Activated CD8-positive, alpha-beta T cell treated with anti-CD3 and anti-CD28 coated beads, Interleukin-2, amount 10 ng/mL, durations not matched to agents 7 days and 5 days (primary cell): ENCODE data around the gene CAMK4. TPM values are rescaled to one million over a fixed set of nuclear protein-coding genes. Genes with fewer than 3 reads are reported as not detected.

ENCODE experiments used
- ATAC-seq: fragments of 150-1000 bp; cut with Tn5 transposase; one replicate; pipeline ENCODE4 v1.10.0; 2021; ENCODE audit warnings: moderate library complexity
- CTCF ChIA-PET: fragments of 350-600 bp; sonication (Branson Sonifier 250); formaldehyde crosslinking; loops from one replicate; lab custom pipeline; 2021; ENCODE audit warnings: antibody characterized with exemption; lab: Charles Lee
- POLR2A ChIA-PET: fragments of 350-600 bp; sonication (Branson Sonifier 250); formaldehyde crosslinking; loops from one replicate; lab custom pipeline; 2021; ENCODE audit warnings: antibody characterized with exemption; lab: Charles Lee
- DNase-seq: peaks from one replicate; pipeline ENCODE4 v3.0.0-alpha.2; 2020
- H3K27ac Mint-ChIP-seq: one replicate; pipeline ENCODE4 v1.8.0; 2021; ENCODE audit warnings: mild to moderate bottlenecking, mixed read lengths
- H3K27me3 Mint-ChIP-seq: one replicate; pipeline ENCODE4 v1.8.0; 2021; ENCODE audit warnings: low read depth, mixed read lengths
- H3K36me3 Mint-ChIP-seq: one replicate; pipeline ENCODE4 v1.8.0; 2021; ENCODE audit warnings: low read depth, mixed read lengths
- H3K4me1 Mint-ChIP-seq: one replicate; pipeline ENCODE4 v1.8.0; 2021; ENCODE audit warnings: low read depth, mixed read lengths
- H3K4me3 Mint-ChIP-seq: one replicate; pipeline ENCODE4 v1.8.0; 2021; ENCODE audit warnings: mild to moderate bottlenecking, mixed read lengths
- H3K9me3 Mint-ChIP-seq: one replicate; pipeline ENCODE4 v1.8.0; 2022; ENCODE audit warnings: mixed read lengths; ENCODE audit not compliant: insufficient read depth
- total RNA-seq, 2 experiments: library from RNA; stranded (reverse); gene quantifications; one replicate each; pipeline ENCODE4 v1.2.3, GENCODE V29; 2021

The CAMK4 gene
- total RNA-seq, 2 experiments from 2014 or later, result 82.7 to 84.9 TPM

DNA sequence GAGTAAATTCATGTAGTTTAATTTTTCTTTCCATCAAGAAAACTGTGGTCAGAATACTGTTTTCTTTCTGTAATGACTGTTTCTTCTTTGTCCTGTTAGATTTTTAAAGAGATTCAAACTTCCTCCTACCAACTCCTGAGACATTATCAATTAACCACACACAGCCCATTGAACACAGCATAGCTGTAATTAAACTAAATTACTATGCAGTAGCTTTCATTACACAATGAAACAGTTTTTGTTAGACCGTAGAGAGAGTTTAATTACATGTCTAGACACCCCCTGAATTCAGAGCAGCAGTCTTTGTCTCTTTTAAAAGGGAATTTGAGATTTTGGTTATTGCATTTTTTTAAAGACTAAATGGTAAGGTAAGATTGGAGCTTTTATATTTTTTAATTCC is 210.6 kb downstream of the CAMK4 start:
- POLR2A ChIA-PET, result interaction anchor here (1.1 kb wide), 1 partner anchor 10 kb away, joined by 4 read pairs; no protein-coding TSS in a partner anchor
- CTCF ChIA-PET, result no interaction called here
- Mint-ChIP-seq H3K27me3 (no peaks in the 10 kb centered on the region), H3K36me3 (peaks cover 19% of the 10 kb centered on the region), H3K4me3 (no peak overlapping the region), H3K9me3 (no peaks in the 10 kb centered on the region), H3K27ac (no peak overlapping the region), H3K4me1 (peaks cover 18% of the 10 kb centered on the region)
- DNase-seq (no peak), ATAC-seq (no peak)

DNA sequence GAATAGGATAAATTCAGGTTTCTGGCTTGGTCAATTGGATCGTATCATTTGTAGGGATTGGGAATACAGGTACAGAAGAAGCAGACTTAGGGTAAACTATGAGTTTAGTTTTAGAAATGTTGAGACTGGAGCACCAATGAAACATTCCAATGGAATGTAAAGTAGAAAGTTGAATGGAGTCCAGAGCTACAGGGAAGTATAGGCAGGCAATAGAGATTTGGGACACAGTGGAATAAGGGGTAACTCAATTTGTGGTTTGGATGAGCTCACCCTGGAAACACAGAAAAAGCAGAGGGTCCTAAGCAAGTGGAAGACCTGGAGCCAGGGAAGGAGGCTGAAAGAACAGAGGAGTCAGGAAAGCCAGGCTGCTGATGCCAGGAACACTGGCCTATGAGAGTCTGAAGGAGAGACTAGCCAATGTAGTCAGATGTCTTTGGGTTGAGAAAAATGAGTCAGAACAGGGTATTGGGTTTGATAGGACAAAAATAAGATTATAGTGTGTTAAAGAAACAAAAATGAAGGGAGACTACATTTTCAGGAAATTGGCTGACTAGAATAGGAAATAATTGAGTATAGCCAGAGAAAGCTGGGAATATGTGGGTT is 215.4 kb downstream of the CAMK4 start:
- H3K36me3 Mint-ChIP-seq, result peaks cover 21% of the 10 kb centered on the region
- no peaks in the 10 kb centered on the region for H3K4me1 Mint-ChIP-seq
- H3K4me3 Mint-ChIP-seq, result no peak overlapping the region
- CTCF ChIA-PET, result interaction anchor here (0.5 to 0.6 kb wide), 2 partner anchors 26 to 1316 kb away, joined by 3 to 4 read pairs; no protein-coding TSS in a partner anchor
- POLR2A ChIA-PET, result no interaction called here
- DNase-seq, result no peak
- H3K9me3 Mint-ChIP-seq, result no peaks in the 10 kb centered on the region
- H3K27me3 Mint-ChIP-seq, result no peaks in the 10 kb centered on the region
- no peak for ATAC-seq
- H3K27ac Mint-ChIP-seq, result no peak overlapping the region

DNA sequence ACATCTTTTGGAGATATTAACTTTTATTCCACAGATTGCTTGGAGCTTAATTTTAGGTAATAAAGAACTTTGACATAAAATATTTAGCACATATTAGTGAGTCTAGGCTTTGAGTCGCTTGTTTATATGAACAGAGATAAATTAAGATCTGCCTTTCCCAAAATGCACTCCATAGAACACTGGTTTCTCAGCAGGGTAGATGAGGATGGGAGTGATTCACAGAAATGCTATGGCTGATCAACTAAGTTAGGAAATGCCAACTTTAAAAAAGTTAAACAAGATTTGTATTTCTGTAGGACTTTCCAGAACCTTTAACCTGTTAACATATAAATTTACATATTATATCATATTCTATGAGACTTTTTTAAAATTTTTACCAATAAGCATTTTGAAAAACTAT is 222.9 kb downstream of the CAMK4 start:
- no peak overlapping the region for H3K4me3 Mint-ChIP-seq
- peaks cover 43% of the 10 kb centered on the region for H3K36me3 Mint-ChIP-seq
- H3K4me1 Mint-ChIP-seq, result peaks cover 3% of the 10 kb centered on the region
- no peak overlapping the region for H3K27ac Mint-ChIP-seq
- POLR2A ChIA-PET, result no interaction called here
- H3K9me3 Mint-ChIP-seq, result no peaks in the 10 kb centered on the region
- H3K27me3 Mint-ChIP-seq, result no peaks in the 10 kb centered on the region
- CTCF ChIA-PET, result no interaction called here
- ATAC-seq, result no peak
- no peak for DNase-seq

- no peak overlapping the region for H3K4me3 Mint-ChIP-seq
- H3K9me3 Mint-ChIP-seq, result no peaks in the 10 kb centered on the region
- H3K36me3 Mint-ChIP-seq, result peaks cover 44% of the 10 kb centered on the region
- peaks cover 3% of the 10 kb centered on the region for H3K4me1 Mint-ChIP-seq
- ChIA-PET CTCF (no interaction called here), POLR2A (no interaction called here)
- no peak for DNase-seq
- no peak overlapping the region for H3K27ac Mint-ChIP-seq
- no peak for ATAC-seq
- H3K27me3 Mint-ChIP-seq, result no peaks in the 10 kb centered on the region
Observed at GRCh38 chr5:111447822-111448221, 223.6 kb downstream of the CAMK4 start.

GRCh38 chr5:111453295-111453694 is 229.1 kb downstream of the CAMK4 start:
- ATAC-seq, result no peak
- Mint-ChIP-seq H3K27ac (no peak overlapping the region), H3K4me3 (no peak overlapping the region), H3K27me3 (no peaks in the 10 kb centered on the region), H3K9me3 (peaks cover 3% of the 10 kb centered on the region), H3K4me1 (no peaks in the 10 kb centered on the region), H3K36me3 (peaks cover 40% of the 10 kb centered on the region)
- ChIA-PET POLR2A (no interaction called here), CTCF (no interaction called here)
- DNase-seq, result no peak

DNA sequence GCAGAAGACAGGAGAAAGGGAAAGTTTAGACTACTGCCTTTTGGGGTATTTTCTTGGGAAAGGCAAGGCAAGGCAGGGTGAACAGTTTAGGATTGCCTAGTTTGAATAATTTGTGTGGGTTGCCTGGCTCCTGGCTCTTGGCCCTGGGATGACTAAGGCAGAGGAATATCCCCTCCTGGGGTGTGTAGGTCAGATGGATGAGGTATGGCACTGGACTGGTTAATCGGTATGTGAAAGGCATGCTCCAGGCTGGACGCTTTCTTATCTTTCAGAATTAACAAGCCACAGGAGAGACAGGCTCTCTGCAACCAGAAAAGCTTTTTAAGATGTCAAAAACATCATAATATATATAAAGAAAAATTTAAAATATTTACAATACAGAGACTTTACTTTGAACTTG is 229.6 kb downstream of the CAMK4 start:
- Mint-ChIP-seq H3K4me3 (no peak overlapping the region), H3K36me3 (peaks cover 40% of the 10 kb centered on the region), H3K4me1 (no peaks in the 10 kb centered on the region), H3K27ac (no peak overlapping the region), H3K9me3 (peaks cover 3% of the 10 kb centered on the region), H3K27me3 (no peaks in the 10 kb centered on the region)
- ChIA-PET CTCF (no interaction called here), POLR2A (no interaction called here)
- ATAC-seq (no peak), DNase-seq (no peak)

DNA sequence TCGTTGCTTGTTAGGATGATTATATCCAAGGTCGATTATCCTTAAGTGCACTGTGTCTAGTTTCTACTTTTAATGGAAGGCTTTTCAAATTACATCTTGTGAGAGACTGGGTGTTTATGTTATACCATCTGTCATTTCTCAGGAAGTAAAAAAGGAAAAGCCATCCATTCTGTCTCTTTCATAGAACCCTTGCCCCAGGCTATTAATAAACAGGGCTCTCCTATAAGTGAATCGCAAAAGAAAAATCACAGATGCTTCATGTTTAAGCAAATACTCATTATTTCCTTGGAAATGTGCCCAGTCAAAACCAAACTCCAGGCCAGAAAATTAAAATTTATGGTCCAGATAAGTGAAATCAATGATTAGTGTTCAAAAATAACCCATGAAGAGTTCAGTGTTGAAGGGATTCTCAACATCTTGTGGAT is 230.0 kb downstream of the CAMK4 start:
- H3K36me3 Mint-ChIP-seq, result peaks cover 42% of the 10 kb centered on the region
- CTCF ChIA-PET, result no interaction called here
- no peaks in the 10 kb centered on the region for H3K4me1 Mint-ChIP-seq
- no peak overlapping the region for H3K4me3 Mint-ChIP-seq
- POLR2A ChIA-PET, result no interaction called here
- DNase-seq, result no peak
- no peaks in the 10 kb centered on the region for H3K27me3 Mint-ChIP-seq
- H3K27ac Mint-ChIP-seq, result no peak overlapping the region
- ATAC-seq, result no peak
- H3K9me3 Mint-ChIP-seq, result peaks cover 3% of the 10 kb centered on the region

DNA sequence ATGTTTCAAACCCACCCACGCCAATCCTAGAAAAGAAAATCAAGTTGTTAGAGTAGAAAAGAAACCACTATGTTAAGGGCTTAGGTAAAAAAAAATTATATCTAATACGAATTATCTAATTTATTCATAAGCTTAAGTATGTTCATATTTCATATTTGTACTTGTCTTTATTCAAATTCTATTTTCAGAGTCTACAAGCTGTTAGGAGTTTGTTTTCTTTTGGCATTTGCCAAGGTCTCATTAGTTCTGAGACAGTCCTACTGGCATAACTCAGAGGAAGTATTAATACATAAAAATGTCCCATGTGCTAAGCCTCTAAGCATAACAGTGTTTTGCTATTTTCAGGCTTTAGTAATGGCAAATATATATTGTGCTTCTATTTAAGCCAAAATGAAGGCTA is 230.6 kb downstream of the CAMK4 start:
- CTCF ChIA-PET, result no interaction called here
- POLR2A ChIA-PET, result no interaction called here
- Mint-ChIP-seq H3K27ac (no peak overlapping the region), H3K4me1 (no peaks in the 10 kb centered on the region), H3K9me3 (peaks cover 3% of the 10 kb centered on the region), H3K4me3 (no peak overlapping the region), H3K36me3 (peaks cover 40% of the 10 kb centered on the region), H3K27me3 (no peaks in the 10 kb centered on the region)
- no peak for DNase-seq
- ATAC-seq, result no peak

- ATAC-seq, result no peak
- Mint-ChIP-seq H3K9me3 (peaks cover 17% of the 10 kb centered on the region), H3K4me3 (no peak overlapping the region), H3K36me3 (peaks cover 48% of the 10 kb centered on the region), H3K4me1 (no peaks in the 10 kb centered on the region), H3K27me3 (no peaks in the 10 kb centered on the region), H3K27ac (no peak overlapping the region)
- ChIA-PET CTCF (interaction anchor here (1.0 kb wide), 1 partner anchor 9 kb away, joined by 3 read pairs; no protein-coding TSS in a partner anchor), POLR2A (no interaction called here)
- no peak for DNase-seq
Observed at GRCh38 chr5:111461255-111461671, 237.1 kb downstream of the CAMK4 start.

- POLR2A ChIA-PET, result no interaction called here
- Mint-ChIP-seq H3K4me1 (no peaks in the 10 kb centered on the region), H3K36me3 (peaks cover 53% of the 10 kb centered on the region), H3K27ac (no peak overlapping the region), H3K4me3 (no peak overlapping the region), H3K9me3 (peaks cover 23% of the 10 kb centered on the region), H3K27me3 (no peaks in the 10 kb centered on the region)
- ATAC-seq, result no peak
- CTCF ChIA-PET, result interaction anchor here (1.0 kb wide), 1 partner anchor 8 kb away, joined by 3 read pairs; no protein-coding TSS in a partner anchor
- DNase-seq, result no peak
Observed at GRCh38 chr5:111461934-111462333, 237.8 kb downstream of the CAMK4 start.

GRCh38 chr5:111463311-111463710 is 239.1 kb downstream of the CAMK4 start:
- no peak for DNase-seq
- Mint-ChIP-seq H3K27me3 (no peaks in the 10 kb centered on the region), H3K4me3 (no peak overlapping the region), H3K27ac (no peak overlapping the region), H3K4me1 (no peaks in the 10 kb centered on the region), H3K9me3 (peaks cover 24% of the 10 kb centered on the region), H3K36me3 (peaks cover 54% of the 10 kb centered on the region)
- no peak for ATAC-seq
- ChIA-PET CTCF (no interaction called here), POLR2A (no interaction called here)

DNA sequence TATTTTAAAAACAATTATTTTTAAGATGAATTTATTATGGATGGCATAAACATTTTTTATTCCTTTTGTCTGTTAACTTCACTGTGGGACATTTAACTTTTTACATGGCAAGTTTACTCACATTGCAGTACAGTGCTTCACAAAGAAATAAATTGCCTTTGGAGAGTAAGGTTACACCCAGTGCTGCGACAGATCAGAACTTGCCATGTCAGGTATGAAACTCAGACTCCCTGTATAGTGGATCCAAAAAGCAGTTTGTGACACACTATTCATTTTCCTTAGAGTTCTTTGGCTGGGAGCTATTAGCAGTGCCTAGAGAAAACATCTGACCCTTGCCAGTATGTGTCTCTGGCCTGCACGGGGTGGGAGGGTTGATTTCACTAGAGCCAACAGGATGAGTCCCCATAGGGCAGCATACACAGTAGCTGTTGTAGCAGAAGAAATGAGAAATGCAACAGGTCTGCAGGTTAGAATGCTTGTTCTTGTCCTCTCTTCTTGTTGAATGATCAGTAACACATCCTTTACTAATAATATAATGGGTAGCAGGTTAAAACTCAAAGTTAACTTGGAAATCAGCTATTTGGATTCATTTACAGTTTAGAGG is 245.2 kb downstream of the CAMK4 start:
- Mint-ChIP-seq H3K27ac (no peak overlapping the region), H3K9me3 (peaks cover 20% of the 10 kb centered on the region), H3K4me3 (no peak overlapping the region), H3K36me3 (peaks cover 46% of the 10 kb centered on the region), H3K27me3 (no peaks in the 10 kb centered on the region), H3K4me1 (peaks cover 2% of the 10 kb centered on the region)
- ATAC-seq (no peak), DNase-seq (no peak)
- ChIA-PET CTCF (interaction anchor here (0.9 kb wide), 1 partner anchor 8 kb away, joined by 3 read pairs; no protein-coding TSS in a partner anchor), POLR2A (no interaction called here)
